ENCODE results near the gene BBS12.

The BBS12 gene

GRCh38 chr4:122710434-122711308 is 21.8 kb upstream of the BBS12 start:
- no peak overlapping the region for H3K4me3 ChIP-seq (replicated peaks; ENCODE audit: low read depth, low read length)
- DNase-seq (ENCODE audit: extremely low read depth, low read depth): peak; percentile 27

DNA sequence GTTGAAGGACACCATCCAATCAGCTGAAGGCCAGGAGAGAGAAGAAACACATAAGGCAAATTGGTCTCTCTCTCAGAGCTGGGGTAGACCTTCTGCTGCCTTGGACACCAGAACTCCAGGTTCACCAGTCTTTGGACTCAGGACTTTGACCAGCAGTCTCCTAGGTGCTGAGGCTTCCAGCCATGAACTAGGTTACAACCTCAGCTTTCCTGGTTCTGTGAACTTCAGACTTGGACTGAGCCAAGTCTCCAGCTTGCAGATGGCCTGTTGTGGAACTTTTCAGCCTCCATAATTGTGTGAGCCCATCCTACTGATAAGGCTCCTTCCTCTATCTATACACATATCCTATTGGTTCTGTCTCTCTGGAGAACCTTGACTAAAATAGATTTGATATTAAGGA is 20.6 kb upstream of the BBS12 start:
- no peak overlapping the region for H3K4me3 ChIP-seq (replicated peaks; ENCODE audit: low read depth, low read length)
- DNase-seq (ENCODE audit: extremely low read depth, low read depth): no peak
- TF ChIP-seq CTCF (IDR thresholded peaks at IDR 0.05; ENCODE audit: low read depth, low read length, missing control alignments): no peak

More at GRCh38 chr4:122710434-122711308, 21.8 kb upstream of the BBS12 start:
- TF ChIP-seq CTCF (IDR thresholded peaks at IDR 0.05; ENCODE audit: low read depth, low read length, missing control alignments): no peak

GRCh38 chr4:122712782-122713181 is 19.7 kb upstream of the BBS12 start:
- no peak for DNase-seq (ENCODE audit: extremely low read depth, low read depth)
- no peak for TF ChIP-seq CTCF (IDR thresholded peaks at IDR 0.05; ENCODE audit: low read depth, low read length, missing control alignments)
- no peak overlapping the region for H3K4me3 ChIP-seq (replicated peaks; ENCODE audit: low read depth, low read length)

GRCh38 chr4:122715221-122715620 is 17.3 kb upstream of the BBS12 start:
- H3K4me3 ChIP-seq (replicated peaks; ENCODE audit: low read depth, low read length): no peak overlapping the region
- TF ChIP-seq CTCF (IDR thresholded peaks at IDR 0.05; ENCODE audit: low read depth, low read length, missing control alignments): no peak
- DNase-seq (ENCODE audit: extremely low read depth, low read depth): no peak

GRCh38 chr4:122716825-122717448 is 15.6 kb upstream of the BBS12 start:
- TF ChIP-seq CTCF (IDR thresholded peaks at IDR 0.05; ENCODE audit: low read depth, low read length, missing control alignments): peak; percentile 97
- no peak overlapping the region for H3K4me3 ChIP-seq (replicated peaks; ENCODE audit: low read depth, low read length)
- peak; percentile 65 for DNase-seq (ENCODE audit: extremely low read depth, low read depth)

DNA sequence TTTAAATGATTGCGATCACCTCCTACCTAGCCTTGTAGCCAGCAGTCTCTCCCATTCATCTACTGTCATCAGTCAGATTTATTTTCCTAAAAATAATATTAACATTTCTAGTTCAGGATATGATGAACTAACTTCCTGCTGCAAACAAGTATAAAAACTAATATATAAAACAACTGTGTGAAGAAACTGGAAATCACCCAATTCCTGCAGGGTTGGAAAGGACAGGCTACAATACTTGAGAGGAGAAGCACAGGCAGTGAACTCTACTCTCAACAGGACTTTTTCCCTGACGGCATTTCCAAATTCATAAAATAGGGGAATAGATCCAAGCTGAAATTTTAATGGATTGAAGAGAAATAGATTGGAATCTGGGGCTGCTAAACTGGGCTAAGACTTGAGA is 14.2 kb upstream of the BBS12 start:
- no peak for TF ChIP-seq CTCF (IDR thresholded peaks at IDR 0.05; ENCODE audit: low read depth, low read length, missing control alignments)
- no peak for DNase-seq (ENCODE audit: extremely low read depth, low read depth)
- no peak overlapping the region for H3K4me3 ChIP-seq (replicated peaks; ENCODE audit: low read depth, low read length)
